ENCODE data around the gene TYW1B.

DNA sequence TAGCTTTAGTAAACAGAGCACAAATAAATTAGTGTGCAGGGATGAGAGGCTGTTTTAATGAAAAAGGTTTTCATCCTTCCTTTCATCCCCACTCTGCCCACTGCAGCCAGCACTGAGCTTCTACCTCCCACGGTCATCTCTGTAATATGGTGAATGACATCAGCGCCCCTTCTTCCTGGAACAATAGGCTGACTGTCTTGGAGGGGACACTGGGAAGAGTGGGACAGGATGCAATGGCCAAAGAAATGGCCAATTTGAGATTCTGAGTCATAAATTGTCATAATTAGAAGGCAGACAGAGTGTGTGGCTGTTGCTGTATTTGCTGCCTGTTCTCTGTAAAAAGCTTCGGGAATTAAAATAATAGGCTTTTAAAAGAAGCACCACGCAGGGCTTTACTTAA, 289.1 kb downstream of the TYW1B start:
- no peak for TF ChIP-seq YY1 (IDR thresholded peaks at IDR 0.05)
- TF ChIP-seq, protein P1, sequence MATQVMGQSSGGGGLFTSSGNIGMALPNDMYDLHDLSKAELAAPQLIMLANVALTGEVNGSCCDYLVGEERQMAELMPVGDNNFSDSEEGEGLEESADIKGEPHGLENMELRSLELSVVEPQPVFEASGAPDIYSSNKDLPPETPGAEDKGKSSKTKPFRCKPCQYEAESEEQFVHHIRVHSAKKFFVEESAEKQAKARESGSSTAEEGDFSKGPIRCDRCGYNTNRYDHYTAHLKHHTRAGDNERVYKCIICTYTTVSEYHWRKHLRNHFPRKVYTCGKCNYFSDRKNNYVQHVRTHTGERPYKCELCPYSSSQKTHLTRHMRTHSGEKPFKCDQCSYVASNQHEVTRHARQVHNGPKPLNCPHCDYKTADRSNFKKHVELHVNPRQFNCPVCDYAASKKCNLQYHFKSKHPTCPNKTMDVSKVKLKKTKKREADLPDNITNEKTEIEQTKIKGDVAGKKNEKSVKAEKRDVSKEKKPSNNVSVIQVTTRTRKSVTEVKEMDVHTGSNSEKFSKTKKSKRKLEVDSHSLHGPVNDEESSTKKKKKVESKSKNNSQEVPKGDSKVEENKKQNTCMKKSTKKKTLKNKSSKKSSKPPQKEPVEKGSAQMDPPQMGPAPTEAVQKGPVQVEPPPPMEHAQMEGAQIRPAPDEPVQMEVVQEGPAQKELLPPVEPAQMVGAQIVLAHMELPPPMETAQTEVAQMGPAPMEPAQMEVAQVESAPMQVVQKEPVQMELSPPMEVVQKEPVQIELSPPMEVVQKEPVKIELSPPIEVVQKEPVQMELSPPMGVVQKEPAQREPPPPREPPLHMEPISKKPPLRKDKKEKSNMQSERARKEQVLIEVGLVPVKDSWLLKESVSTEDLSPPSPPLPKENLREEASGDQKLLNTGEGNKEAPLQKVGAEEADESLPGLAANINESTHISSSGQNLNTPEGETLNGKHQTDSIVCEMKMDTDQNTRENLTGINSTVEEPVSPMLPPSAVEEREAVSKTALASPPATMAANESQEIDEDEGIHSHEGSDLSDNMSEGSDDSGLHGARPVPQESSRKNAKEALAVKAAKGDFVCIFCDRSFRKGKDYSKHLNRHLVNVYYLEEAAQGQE (IDR thresholded peaks at IDR 0.05) = no peak
